GM19035 (cell line): ENCODE measurements around the gene NKD1.

Experiments used
- ATAC-seq: cut with Tn5 transposase; IDR thresholded peaks from one replicate; pipeline ENCODE4 v1.9.1; 2021; ENCODE audit not compliant: unreplicated experiment

Gene NKD1

GRCh38 chr16:50683689-50684374 is 135.6 kb downstream of the NKD1 start:
- peak; percentile 58 for ATAC-seq

GRCh38 chr16:50684823-50685461 is 136.7 kb downstream of the NKD1 start:
- ATAC-seq: no peak

GRCh38 chr16:50685462-50686063 is 137.4 kb downstream of the NKD1 start:
- ATAC-seq: no peak

GRCh38 chr16:50688083-50688482 is 139.9 kb downstream of the NKD1 start:
- ATAC-seq: no peak

GRCh38 chr16:50688867-50689266 is 140.7 kb downstream of the NKD1 start:
- no peak for ATAC-seq

- no peak for ATAC-seq
Measured at GRCh38 chr16:50690177-50690576, 142.0 kb downstream of the NKD1 start.

GRCh38 chr16:50692644-50692998 is 144.4 kb downstream of the NKD1 start:
- ATAC-seq: no peak

- no peak for ATAC-seq
Measured at GRCh38 chr16:50692999-50693781, 145.0 kb downstream of the NKD1 start, which contains the start of gene NOD2. Gene NOD2, plus strand, starts transcription at chr16:50693606. Its CDS starts 5,890 bp downstream, at chr16:50699496.

- no peak for ATAC-seq
Measured at GRCh38 chr16:50694206-50694605, 146.0 kb downstream of the NKD1 start.

GRCh38 chr16:50695017-50696000 is 147.1 kb downstream of the NKD1 start:
- no peak for ATAC-seq

GRCh38 chr16:50696126-50696525 is 147.9 kb downstream of the NKD1 start:
- ATAC-seq: no peak

GRCh38 chr16:50696575-50697420 is 148.6 kb downstream of the NKD1 start:
- peak; percentile 51 for ATAC-seq

GRCh38 chr16:50697421-50697715 is 149.2 kb downstream of the NKD1 start:
- no peak for ATAC-seq

GRCh38 chr16:50697881-50698767 is 149.9 kb downstream of the NKD1 start:
- ATAC-seq: peak; percentile 53
